GM19239 (cell line): ENCODE results near the gene GRIK4.

Experiments used
- DNase-seq: peaks from one replicate; pipeline ENCODE4 v3.0.0; 2011; ENCODE audit warnings: low spot score; ENCODE audit not compliant: insufficient read length
- FAIRE-seq: peaks from 2 replicates; lab custom pipeline; 2011; peaks lifted over from hg19 to GRCh38; lab: Jason Lieb, UNC

Gene GRIK4

GRCh38 chr11:120652705-120653335 is 141.3 kb downstream of the GRIK4 start:
- DNase-seq (no peak), FAIRE-seq (no peak)

DNA sequence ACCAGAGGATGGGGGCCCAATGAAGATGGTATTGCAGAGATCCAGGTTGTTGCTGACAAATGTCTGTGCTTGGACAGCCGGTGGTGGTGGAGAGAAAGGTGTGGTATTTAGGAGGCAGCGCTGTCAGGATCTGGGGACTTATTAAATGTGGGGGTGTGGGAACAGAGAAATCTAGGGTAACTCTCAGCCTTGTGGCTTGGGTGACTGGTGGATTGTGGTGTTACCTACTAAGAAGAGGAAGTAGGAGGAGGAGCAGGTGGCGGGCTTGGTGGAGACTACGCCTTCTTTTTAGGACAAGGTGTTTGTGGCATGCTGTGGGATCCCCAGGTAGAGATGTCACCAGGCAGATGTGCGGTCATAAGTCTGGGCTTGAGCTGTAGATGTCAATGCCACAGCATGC is 144.0 kb downstream of the GRIK4 start:
- DNase-seq (no peak), FAIRE-seq (no peak)

- FAIRE-seq (no peak), DNase-seq (no peak)
These were observed 145.9 kb downstream of the GRIK4 start for GRCh38 chr11:120657306-120658070.

DNA sequence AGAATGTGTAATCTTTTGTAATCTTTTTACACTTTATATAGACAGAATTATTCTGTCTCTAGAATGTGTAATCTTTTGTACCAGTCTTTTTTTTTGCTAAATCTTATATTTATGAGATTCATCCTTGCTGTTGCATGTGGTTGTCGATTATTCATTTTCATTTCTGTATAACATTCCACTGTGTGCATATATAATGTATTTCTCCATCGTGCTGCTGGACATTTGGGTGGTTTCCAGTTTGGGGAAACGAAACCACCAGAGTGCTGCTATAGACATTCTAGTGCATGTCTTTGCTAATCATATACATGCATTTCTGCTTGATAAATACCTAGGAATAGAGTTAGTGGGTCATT is 146.5 kb downstream of the GRIK4 start:
- FAIRE-seq (peak; percentile 94), DNase-seq (no peak)

- no peak for FAIRE-seq
- no peak for DNase-seq
These were observed 147.5 kb downstream of the GRIK4 start for GRCh38 chr11:120659076-120659475.

GRCh38 chr11:120660024-120660565 is 148.5 kb downstream of the GRIK4 start:
- FAIRE-seq (peak; percentile 66), DNase-seq (peak; percentile 33)

GRCh38 chr11:120662071-120662676 is 150.6 kb downstream of the GRIK4 start:
- DNase-seq (no peak), FAIRE-seq (no peak)

DNA sequence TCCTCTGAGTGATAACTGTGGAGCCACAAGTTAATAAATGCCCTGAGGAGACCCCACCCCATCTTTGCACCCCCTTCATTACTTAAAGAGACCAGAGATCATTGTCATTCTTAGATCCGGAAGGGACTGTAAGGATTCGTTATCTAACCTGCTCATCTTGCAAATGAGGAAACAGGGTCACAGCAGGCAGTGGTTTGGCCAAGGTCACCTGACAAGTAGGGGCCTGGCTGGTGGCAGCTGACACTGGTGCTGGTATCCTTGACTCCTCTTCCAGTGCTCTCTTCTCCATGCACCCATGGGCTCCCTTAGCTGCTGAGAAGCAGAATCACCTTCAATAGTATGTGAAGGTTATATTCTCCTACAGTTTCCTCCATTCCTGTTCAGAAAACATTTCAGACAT is 151.6 kb downstream of the GRIK4 start:
- DNase-seq (no peak), FAIRE-seq (no peak)

GRCh38 chr11:120666121-120666639 is 154.6 kb downstream of the GRIK4 start:
- FAIRE-seq: no peak
- no peak for DNase-seq

GRCh38 chr11:120667281-120667680 is 155.7 kb downstream of the GRIK4 start:
- FAIRE-seq: no peak
- DNase-seq: no peak

DNA sequence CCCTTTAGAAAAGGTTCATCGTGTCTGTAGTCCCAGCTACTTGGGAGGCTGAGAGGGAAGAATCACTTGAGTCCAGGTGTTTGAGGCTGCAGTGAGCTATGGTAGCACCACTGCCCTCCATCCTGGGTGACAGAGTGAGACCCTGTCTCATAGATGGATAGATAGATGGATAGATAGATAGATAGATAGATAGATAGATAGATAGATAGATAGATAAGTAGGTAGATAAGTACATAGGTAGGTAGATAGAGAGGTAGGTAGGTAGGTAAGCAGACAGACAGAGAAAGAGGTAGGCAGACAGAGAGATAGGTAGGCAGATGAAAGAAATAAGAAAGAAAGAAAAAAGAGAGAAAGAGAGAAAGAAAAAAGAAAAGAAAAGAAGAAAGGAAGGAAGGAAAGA is 156.4 kb downstream of the GRIK4 start:
- DNase-seq (no peak), FAIRE-seq (no peak)

DNA sequence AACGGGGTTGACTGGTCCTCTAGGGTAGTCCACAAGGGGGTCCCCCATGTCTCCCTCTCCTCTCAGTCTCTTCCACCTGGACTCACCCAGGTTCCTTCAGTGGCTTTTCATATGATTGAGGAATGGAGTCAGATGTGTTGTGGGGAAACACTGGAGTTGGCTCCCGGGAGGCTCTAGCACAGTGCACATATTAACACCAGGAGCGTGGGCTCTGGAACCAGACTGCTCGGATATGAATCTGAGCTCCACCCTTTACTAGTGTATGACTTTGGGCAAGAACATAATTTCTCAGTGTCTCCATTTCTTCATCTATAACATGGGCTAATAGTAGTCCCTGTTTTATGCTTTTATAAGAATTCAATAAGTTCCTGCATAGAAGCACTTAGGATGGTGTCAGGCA is 157.0 kb downstream of the GRIK4 start:
- DNase-seq (no peak), FAIRE-seq (no peak)

DNA sequence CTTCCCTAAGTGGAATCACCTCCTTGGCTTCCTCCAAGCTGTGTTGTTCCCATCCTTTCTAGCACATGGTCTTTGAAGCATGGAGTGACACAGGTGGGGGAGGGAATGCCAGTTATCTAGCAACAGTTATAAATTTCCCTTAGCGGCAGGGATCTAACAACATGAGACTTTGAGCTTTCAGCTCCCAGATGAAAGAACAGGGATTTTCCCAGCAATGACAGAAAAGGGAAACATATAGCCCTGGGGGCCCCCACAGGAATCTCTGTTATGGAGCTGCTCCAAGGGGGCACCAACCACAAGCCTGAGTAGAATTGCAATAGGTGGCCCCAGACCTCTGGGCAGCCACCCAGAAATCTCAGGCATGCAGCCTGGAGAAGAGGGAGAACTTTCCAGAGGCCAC is 163.0 kb downstream of the GRIK4 start:
- no peak for DNase-seq

DNA sequence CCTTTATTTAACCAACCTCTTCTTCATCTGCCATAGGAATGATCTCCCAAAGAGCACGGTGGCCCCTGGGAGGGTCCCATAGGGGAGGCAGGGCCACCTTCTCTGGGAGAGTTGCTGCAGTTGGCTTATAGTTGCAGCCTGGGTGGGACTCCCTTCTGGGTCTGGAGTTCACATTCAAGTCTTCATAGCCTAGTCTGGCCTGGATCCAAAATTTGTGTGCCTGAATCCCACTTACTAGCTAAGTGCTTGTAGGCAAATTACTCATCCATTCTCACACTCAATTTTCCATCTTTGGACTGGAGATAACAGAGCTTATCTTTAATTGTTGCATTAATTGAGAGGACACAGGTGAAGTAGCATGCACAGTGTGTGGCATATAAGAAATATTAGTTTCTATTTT is 163.6 kb downstream of the GRIK4 start:
- FAIRE-seq: no peak
- DNase-seq: no peak

More for the DNA sequence above, 163.0 kb downstream of the GRIK4 start:
- no peak for FAIRE-seq

- FAIRE-seq: no peak
- DNase-seq: no peak
These were observed 165.4 kb downstream of the GRIK4 start for GRCh38 chr11:120676991-120677390.

GRCh38 chr11:120680322-120680721 is 168.8 kb downstream of the GRIK4 start:
- DNase-seq (no peak), FAIRE-seq (no peak)

- FAIRE-seq (no peak), DNase-seq (no peak)
These were observed 170.1 kb downstream of the GRIK4 start for GRCh38 chr11:120681434-120682331.

DNA sequence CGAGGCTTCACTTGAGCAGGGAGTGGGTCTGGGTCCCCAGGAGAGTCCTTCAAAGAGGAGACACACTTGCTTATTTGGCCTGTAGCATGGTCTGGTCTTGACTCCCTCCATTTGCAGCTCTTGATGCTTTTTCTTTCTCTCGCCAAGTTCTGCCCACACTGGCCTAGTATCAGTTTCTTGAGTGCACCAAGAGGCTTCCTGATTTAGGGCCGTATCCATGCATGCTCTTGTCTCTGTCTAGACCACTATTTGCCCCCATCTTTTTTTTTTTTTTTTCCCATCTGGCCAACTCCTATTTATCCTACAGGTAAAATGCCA is 170.7 kb downstream of the GRIK4 start:
- DNase-seq (no peak), FAIRE-seq (no peak)

- FAIRE-seq (no peak), DNase-seq (no peak)
These were observed 171.3 kb downstream of the GRIK4 start for GRCh38 chr11:120682866-120683265.

DNA sequence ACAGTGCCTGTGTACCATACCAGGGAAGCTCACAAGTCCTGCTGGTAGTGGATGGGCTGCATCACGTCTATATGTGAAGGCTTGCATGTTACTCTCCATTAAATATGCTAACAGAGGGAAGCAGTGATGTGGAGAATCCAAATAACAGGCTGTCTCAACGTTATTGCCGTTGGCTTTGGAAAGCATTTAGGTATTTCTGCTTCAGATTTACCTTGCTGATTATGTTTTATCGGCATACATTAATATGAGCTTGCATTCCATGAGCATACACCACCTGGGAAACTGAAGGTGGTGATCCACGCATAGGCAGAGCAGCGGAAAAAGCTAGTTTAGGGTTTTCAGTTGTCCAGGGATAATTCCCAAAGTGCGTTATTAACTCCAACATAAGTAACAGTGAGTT is 175.0 kb downstream of the GRIK4 start:
- FAIRE-seq (no peak), DNase-seq (no peak)
